GM21576 (cell line): ENCODE measurements around the gene SNCB.

ENCODE experiments used
- ATAC-seq: cut with Tn5 transposase; IDR thresholded peaks from one replicate; pipeline ENCODE4 v1.9.1; 2021; ENCODE audit warnings: mild to moderate bottlenecking, moderate library complexity; ENCODE audit not compliant: unreplicated experiment

Gene SNCB

DNA sequence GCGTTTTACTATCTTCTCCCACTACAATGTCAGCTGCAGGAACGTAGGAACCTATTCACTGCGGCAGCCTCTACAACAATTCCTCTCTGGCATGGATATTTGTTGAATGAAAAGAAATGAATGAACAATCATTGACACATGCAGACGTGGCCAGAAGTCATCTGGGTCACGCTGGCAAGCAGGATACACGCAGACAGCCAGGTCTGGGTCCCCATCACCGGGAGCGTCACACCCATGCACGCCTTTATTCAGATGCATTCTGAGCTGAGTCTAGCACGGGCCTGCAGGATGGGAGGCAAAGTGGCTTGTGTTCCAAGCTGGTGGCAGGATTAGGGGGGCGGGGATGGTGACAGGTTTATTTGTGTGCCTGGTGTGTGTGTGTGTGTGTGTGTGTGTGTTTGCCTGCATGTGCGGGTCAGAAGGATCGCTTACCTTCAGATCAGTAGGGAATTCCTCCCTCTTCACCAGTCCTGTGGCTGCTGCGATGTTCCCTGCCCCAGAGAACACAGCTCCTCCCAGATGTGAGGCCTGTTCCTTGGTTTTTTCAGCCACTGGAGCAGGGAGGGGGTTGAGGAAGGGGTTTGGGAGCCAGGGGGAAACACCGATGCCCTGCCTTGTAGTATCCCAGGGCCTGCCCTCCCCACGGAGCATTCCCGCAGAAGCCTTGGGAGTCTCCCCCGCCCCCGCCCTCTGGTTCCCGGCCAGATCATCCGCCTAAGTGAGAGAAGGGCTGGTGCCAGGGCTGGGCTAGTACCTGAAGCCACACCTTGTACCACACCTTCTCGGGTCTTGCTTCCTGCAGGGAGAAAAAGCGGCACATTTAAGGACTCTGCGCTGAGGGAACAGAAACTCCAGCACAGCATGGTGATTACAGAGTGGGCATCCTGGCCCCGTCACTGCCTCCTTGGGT, 4.1 kb downstream of the SNCB start:
- ATAC-seq, result no peak

DNA sequence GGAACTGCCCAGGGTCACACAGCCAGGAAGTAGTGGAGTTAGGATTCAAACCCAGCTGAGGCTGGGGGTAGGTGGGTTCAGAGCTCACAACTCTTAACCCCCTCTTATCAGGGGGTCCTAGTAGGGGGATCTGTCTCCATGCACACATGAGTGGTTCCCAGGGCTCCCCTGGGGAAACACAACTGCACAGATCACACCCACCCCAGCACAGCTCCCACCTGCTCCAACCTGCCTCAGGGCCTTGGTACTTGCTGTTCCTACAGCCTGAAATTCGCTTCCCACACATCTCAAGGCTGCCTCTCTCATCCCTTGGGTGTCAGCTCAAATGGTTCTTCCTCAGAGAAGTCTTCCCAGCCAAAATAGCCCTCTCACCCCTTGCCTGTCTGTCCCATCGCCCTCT, 4.8 kb downstream of the SNCB start:
- ATAC-seq, result no peak

DNA sequence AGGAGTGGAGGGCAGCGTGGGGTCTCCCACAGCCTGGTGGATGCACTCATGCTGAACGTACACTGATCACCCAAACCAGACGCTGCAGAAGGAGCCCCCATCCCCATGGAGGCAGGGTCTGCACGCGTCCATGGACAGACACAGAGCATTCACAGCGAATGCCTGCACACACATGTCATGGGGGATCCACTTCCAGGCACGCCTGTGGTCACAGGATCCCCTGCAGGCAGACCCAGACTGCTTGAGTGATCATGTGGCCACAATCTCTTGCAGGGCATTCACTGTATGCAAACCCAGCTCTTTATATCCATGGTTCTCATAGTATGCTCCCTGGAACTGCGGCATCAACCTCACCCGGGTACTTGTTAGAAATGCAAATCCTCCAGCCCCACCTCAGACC, 5.4 kb downstream of the SNCB start:
- no peak for ATAC-seq

DNA sequence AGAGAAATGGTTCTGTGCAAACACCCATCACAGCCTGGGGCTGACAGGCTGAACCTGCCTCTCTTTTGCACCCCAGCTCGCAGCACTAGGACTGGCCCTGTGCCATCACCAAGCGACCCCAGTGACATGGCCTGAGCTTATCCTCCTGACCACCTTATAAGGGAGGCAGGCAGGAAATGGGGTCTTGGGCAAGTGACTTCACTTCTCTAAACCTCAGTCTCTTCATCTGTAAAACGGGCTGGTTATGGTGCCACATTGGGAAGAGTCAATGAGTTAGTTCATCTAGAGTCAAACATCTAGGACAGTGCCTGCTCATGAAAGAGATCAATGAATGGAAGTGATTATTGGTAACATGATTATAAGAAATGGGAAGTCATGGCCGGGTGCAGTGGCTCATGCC, 6.2 kb downstream of the SNCB start:
- ATAC-seq, result no peak

DNA sequence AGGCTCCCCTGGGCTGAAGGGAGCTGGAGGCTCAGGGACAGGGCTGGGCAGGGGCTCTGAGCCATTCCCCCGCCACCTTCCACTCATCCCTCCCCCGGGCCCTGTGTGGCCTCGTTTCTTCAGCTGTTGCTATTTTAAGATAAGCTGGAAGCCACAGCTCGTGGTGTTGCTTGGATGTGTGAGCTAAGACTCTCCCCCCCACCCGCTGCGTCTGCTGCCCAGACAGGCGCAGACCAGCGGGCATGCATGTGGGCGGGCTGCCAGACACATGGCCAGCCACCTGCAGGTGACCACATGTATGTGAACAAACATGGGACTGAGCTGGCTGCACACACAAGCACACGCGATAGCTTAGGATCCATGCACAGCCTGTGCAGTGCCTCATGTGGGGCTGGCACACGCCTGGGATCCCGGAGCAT, 8.7 kb downstream of the SNCB start:
- ATAC-seq, result no peak

DNA sequence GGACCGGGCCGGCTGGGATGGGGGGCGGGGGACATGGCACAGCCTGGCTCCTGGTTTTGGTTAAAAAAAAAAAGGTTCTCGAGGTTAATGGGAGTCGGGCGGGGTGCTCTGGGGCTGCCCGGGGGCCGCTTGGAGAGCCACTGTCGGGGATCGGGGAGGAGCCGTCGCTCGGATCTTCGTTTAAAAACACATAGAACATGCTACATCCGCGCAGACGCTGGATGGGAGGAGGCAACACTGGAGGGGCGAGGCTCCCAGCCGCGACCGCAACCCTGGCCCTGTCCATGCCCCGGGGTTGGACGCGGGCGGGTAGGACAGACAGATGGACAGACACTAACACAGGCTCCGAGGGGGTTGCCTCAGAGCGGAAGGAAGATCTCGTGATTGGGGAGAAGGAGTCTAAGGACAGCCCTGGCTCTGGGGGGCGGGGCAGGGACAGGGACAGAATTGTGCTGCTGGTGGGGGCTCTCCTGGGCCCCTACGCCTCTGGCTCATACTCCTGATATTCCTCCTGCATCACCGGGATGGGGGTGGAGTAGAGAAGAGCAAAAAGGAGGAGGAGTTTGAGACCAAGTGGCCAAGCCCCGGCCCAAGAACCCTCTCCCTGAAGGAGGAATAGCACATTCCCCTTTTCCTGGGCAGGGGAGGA, 9.9 kb downstream of the SNCB start:
- no peak for ATAC-seq

DNA sequence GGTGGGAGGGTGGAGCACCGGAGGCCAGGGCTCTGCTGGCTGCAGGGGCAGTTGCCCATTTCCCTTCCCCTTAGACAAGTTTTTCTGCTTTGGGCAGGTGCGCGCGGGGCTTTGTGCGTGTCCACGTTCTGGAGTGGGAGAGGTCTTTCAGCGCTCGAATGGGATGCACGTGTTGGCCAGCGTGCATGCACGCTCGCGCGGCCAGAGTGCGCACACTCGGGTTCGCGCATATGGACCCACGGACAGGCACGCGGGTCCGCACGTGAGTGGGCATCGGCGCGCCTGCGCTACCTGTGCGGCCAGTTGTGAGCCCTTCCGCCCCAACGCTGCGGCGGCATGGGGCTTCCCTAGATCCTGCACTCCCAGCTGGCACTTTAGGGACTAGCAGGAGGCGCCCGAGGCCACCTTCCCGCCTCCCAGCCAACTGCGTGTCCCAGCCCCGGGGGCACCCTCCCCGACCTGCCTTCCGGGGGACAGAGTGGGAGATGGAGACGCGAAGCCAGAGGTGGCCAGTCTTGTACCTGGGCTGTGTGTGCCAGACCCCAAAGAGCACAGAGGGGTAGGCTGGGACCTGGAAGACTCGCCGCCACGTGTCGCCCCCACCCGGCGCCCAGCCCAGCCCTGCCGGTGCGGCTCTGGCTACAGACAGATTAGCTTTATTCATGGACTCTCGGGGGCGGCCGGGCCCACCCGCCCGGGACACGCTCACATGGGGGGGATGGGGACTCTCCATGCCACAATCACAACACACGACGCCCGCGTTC, 10.6 kb downstream of the SNCB start:
- no peak for ATAC-seq

DNA sequence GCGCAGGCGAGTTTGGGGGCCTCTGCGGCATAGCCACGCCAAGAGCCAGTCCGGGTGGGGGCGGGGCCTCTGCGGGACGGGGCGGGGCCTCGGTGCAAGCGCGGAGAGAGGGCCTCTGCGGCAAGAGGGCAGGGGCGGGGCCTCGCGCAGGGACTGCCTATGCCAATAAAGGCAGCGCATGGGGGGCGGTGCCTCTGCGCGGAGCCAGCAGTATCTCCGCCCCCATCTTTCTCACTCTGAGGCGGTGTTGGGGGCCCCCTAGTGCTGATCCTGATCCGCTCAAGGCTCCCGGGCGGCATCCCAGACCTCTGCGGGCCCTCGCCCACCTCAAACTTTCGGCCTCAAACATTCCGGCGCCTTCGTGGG, 11.1 kb downstream of the SNCB start:
- ATAC-seq, result peak; percentile 90

DNA sequence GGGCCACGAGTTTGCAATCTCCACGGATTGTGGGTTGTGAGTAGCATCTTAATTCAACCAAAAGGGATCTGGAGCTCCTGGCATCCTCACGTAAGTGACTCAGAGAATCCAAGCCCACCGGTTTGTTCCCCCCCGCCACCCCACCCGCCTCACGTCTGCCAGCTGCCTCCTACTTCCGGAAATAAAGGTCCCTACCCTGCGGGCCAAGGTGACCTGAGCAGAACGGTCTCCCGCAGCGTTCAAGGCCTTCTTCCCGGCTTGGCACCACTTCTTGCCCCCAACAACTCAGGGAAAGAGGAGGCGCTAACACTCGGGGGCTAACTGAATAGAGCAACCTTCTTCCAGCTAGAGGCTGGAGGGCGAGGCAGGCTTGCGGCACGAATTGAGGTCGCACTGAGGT, 11.6 kb downstream of the SNCB start:
- ATAC-seq, result no peak

DNA sequence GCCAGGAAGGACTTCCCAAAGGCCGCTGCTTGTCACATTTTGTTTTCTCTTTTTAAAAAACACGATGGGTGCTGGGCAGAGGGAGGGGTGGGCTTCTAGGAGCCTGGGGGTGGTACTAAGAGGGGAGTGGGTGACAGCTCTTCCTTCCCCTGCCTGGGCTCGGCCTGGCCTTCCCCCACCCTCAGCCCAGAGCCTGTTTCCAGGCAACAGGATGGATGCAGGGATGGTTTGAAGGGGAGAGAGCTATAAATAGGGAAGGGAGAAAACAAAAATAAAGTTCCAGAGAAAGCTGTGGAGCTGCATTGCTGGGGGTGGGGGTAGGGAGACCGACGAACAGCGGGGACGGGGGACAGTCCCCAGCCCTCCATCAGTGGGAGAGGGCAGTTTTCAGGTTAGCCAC, 13.8 kb downstream of the SNCB start:
- ATAC-seq, result no peak

DNA sequence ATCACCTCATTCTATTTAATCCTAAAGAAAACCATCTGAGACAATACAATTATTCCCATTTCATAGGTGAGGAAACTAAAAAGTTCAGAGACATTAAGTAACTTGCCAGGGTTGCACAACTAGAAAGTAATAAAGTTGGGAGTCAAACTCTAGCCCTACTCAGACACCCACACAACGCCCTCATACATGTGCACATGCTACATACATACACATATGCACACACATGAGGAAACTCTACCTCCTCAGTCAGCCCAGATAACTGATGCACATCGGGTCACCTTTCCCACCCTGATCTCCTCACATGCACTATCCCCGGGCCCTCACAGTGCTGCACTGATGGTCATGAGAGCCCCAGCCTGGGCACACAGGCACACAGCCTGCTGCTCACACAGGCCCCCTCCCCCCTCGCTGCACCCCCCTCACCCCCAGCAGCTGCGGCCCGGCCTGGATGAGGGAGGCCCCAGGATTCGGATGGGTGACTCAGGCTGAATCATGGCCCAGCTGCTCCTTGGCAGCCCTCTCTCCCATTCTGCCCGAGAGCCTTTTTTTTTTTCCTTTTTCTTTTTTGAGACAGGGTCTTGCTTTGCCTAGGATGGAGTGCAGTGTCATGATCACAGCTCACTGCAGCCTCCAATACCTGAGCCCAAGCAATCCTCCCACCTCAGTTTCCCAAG, 15.4 kb downstream of the SNCB start:
- ATAC-seq, result no peak

DNA sequence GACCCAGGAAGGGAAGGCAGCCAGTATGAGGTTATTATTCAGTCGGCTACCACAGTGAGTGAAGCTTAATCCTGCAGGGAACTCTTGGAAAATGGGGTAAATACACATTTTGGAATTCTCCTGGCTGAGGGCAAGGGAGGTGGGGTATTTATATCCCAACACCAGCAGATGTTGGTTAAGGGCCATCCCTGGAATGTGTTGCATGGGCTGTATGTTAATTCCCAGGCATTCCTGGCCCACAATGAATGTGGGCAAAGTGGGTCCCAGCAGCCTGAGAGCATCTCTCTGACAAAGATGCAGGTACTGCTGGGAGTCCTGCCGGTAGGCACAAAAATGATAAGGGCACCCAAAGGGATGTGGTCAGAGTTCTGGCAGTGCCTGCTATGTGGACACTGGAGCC, 17.5 kb downstream of the SNCB start:
- no peak for ATAC-seq

DNA sequence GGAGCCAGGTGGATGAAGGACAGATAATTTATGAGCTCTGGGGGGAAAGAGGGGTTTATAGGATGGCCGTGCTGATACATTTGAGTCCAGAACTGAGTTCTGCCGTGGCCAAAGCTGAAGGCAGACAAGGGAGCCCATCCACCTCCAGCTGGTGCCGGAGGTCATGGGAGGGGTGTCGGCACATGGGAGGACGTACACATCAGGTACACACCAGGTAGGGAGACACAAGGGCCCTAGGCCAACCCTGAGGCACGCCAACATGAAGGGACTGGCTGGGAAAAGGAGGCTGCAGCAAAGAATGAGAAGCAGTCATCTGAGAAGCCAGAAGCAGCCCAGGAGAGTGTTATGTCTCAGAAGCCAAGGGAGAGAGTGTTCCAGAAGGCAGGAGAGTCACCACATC, 18.3 kb downstream of the SNCB start:
- ATAC-seq, result no peak

DNA sequence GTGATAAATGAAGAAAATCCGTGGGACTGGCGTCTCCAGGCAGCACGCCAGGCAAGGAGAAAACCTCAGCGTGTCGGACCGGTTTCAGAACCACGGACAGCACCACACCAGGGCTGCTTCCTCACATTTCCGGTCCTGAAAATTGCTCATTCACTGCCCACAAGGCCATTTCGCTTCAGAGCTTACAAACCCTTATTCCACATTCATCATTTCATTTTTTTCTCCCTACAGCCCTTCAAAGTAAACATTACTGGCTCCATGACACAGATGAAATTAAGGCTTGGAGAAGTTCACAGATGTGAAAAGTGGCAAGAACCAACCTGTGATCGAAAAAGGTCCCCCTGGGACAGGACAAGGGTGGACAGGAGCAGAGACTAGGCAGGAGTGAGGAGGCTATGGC, 18.9 kb downstream of the SNCB start:
- ATAC-seq, result no peak

DNA sequence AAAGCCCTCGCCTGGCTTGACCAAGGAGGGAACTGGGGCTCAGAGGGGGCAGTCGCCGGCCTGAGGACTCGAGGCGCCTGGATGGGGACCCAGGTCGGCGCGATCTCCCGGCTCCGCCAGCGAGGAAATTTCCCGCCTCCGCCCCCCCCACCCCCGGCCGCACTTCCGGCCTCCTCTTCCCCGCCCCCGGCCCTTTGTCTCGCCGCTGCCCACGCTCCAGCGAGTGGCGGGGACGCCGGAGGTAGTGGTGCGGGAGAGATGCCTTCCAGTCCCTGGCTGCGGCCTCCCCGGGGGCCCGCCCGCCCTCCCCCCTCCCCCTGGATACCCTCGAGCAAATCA, 19.9 kb downstream of the SNCB start:
- peak; percentile 12 for ATAC-seq

DNA sequence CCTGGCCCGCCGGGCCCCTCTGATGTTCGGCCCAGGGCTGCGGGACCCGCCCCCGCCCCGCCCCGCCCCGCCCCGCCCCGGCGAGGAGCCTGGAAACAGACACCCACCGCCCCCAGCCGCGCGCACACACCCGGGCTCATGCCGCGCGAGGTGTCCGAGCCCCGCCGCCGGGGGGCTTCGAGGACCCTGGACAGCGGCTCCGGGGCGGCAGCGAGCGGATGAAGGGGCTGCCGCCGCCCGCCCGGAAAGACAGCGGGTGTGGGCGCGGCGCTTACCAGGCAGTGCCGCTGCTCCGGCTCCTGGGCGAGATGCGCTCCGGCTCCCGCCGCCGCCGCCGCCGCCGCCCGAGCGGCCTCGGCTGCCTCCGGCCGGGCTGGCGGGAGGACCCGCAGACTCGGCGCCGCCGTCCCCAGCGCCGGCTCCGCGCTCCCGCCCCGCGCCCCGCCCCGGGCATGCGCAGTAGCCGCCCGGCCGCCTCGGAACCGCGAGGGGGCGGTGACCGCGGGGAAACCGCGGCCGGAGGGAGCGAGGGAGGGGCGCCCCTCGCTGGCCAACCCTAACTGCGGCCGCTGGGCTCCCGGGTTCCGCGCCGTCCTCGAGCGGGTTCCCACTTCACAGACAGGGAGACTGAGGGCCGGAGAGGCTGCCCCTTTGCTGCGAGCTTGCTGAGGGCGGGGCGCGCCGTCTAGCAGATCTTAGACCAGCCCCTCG, 20.5 kb downstream of the SNCB start, which contains the start of gene GPRIN1:
Gene GPRIN1 (minus strand): TSS at position 433 of the 711 bp plus-strand sequence. CDS start 10,322 bp downstream, outside the sequence.
- peak; percentile 66 for ATAC-seq

DNA sequence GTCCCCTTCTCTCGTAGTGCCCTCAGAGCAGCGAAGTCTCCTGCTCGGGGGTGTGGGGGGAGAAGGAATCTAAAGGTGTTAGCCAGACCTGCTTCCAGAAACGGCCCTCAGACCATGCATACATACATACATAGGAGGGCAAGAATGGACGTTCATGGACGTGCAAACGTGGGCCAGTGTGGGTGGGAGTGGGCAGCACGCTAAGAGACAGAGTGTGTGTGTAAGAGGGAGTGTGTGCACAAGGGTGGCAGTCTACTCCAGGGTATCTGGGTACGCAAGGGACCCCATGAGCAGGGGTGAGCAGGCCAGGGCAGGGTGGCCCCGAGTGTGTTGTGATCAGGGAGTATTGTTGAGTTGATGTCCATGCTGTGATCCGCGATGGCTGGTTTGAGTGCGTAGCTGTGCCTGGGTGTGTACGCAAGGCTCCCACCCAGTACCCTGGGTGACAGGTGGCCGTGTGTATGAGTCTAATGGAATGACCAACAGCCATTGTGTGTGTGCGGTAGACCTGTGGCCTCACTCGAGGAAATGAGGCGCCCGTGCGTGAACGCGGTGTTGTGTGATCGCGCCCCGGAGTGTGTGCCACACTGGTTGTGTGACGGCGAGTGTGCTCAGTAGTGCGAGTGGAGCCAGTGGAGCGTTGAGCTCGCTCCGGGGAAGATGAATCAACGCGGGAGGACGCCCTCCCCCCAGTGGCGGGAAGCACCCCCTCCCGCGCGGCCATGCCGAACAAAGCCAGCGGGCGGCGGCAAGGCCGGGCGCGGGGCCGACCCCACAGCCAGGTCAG, 21.2 kb downstream of the SNCB start:
- peak; percentile 10 for ATAC-seq

DNA sequence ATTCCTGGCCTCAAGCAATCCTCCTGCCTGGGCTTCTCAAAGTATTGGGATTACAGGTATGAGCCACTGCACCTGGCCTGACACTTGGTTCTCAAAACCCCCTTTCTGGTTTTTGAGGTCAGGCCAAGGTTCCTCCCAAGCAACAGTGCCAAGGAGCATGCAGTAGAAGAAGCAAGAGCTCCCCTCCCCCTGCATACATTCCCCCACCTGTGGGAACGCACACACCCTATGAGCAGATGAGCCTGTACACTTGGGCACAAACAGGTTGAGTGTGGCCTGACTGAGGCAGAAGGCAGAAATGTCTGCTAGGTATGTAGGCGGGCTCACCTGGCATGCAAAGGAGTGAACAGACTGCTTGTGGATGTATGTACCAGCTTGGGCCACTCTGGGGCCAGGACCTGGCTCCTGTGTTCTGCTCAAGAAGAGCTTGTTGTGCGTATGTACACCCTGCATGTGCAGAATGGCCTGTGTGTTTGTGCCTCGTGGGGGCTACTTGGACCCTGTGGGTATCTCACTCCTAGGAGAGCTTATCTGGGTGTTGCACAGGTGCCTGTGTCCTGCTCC, 22.1 kb downstream of the SNCB start:
- no peak for ATAC-seq

DNA sequence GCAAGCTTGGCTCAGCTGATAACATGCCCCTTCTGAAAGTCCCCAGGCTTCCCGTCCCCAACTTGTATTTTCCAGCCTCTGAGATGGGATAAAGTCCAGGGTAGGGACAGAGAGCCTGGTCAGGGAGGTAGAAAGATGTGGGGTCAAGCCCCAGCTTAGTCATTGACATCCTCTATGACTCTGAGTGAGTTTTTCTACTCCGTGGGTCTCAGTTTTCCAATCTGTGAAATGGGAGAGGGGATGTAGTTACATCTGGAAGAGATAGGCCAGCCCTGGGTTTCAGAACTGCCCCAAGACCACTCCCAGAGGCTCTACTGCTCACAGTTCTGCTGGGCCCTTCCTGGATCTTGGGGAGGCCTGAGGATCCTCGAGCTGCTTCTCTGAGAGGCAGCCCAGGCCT, 23.5 kb downstream of the SNCB start:
- ATAC-seq, result no peak
